Natural killer cell (primary cell): ENCODE data around the gene OR2H2. TPM values are rescaled to one million over a fixed set of nuclear protein-coding genes. Genes with fewer than 3 reads are reported as not detected.
A peak's percentile ranks its signal among the peaks of the same experiment; 100 is the strongest.

ENCODE experiments used
- ATAC-seq, 3 donors: fragments of 150-1000 bp in 2 of 3; fragments of 200-7000 bp in 1 of 3; cut with Tn5 transposase; 1 replicate in 1 of 3; 2 replicates in 2 of 3; pipeline ENCODE4 v1.10.0; 2021; ENCODE audit warnings: mild to moderate bottlenecking in 2 of 3, moderate library complexity in 2 of 3
- DNase-seq, 2 donors: peaks; one replicate each; pipeline versions ENCODE4 v3.0.0 to v3.0.0-alpha.2; 2013 to 2021; ENCODE audit warnings: mixed read lengths in 1 of 2
- H3K27ac ChIP-seq: one replicate; pipeline ENCODE4 v1.5.1; 2013; ENCODE audit warnings: mild to moderate bottlenecking, low read length
- H3K27me3 ChIP-seq: one replicate; pipeline ENCODE4 v1.6.1; 2013; ENCODE audit warnings: low read length; ENCODE audit not compliant: control insufficient read depth, insufficient read depth
- H3K36me3 ChIP-seq: one replicate; pipeline ENCODE4 v1.6.1; 2013; ENCODE audit warnings: low read length; ENCODE audit not compliant: control insufficient read depth, insufficient read depth
- H3K4me1 ChIP-seq: one replicate; pipeline ENCODE4 v1.6.1; 2013; ENCODE audit warnings: low read length; ENCODE audit not compliant: control insufficient read depth, insufficient read depth
- H3K4me3 ChIP-seq: one replicate; pipeline ENCODE4 v1.5.1; 2013; ENCODE audit warnings: low read length
- H3K9me3 ChIP-seq: one replicate; pipeline ENCODE4 v1.6.1; 2013; ENCODE audit warnings: low read length; ENCODE audit not compliant: control insufficient read depth, insufficient read depth
- H3K27ac Mint-ChIP-seq, 2 donors: one replicate each; pipeline ENCODE4 v1.8.0; 2022; ENCODE audit warnings: mild to moderate bottlenecking in 2 of 2, mixed read lengths in 2 of 2, moderate library complexity in 1 of 2
- H3K27me3 Mint-ChIP-seq, 2 donors: one replicate each; pipeline ENCODE4 v1.8.0; 2022; ENCODE audit warnings: low read depth in 2 of 2, mixed read lengths in 2 of 2
- H3K36me3 Mint-ChIP-seq: one replicate; pipeline ENCODE4 v1.8.0; 2022; ENCODE audit warnings: mixed read lengths
- H3K4me1 Mint-ChIP-seq, 2 donors: one replicate each; pipeline ENCODE4 v1.8.0; 2022; ENCODE audit warnings: mixed read lengths in 2 of 2
- H3K4me3 Mint-ChIP-seq: one replicate; pipeline ENCODE4 v1.8.0; 2022; ENCODE audit warnings: mild to moderate bottlenecking, moderate library complexity, mixed read lengths
- H3K9me3 Mint-ChIP-seq, 2 donors: one replicate each; pipeline ENCODE4 v1.8.0; 2022; ENCODE audit warnings: mixed read lengths in 2 of 2
- CTCF ChIP-seq: fragments of 200-600 bp; IDR thresholded peaks from one replicate; pipeline ENCODE4 v1.8.0; 2022; ENCODE audit warnings: antibody characterized with exemption
- WGBS: methylation state at CpG from one replicate; pipeline ENCODE4 v1.1.7; 2013; ENCODE audit warnings: missing lambda C conversion rate; ENCODE audit not compliant: insufficient coverage; 5-methylcytosine and 5-hydroxymethylcytosine counted together
- intact Hi-C: fragments of 100-400 bp; cut with micrococcal nuclease; formaldehyde crosslinking; loops from one replicate; pipeline ENCODE4 v1.14.2; 2022
- total RNA-seq, 4 donors: library from RNA; stranded (reverse); fragments of 120-200 nt in 1 of 4; gene quantifications; one replicate each; pipeline versions ENCODE4 v1.2.3 to v1.2.4, GENCODE V29; 2013 to 2022

The OR2H2 gene
- total RNA-seq, 3 donors from 2014 or later (not counting 1 experiment from before 2014, with no cell fraction given), result not detected

- H3K9me3 ChIP-seq, result no peaks in the 10 kb centered on the region
- Mint-ChIP-seq H3K27ac (no peak overlapping the region), H3K27me3 (peaks cover 42 to 60% of the 10 kb centered on the region in 2 donors), H3K4me3 (peak overlapping the region; percentile 81), H3K4me1 (peaks cover 20 to 39% of the 10 kb centered on the region in 2 donors), H3K36me3 (no peaks in the 10 kb centered on the region), H3K9me3 (no peaks in the 10 kb centered on the region)
- H3K4me3 ChIP-seq, result no peak overlapping the region
- no peak overlapping the region for H3K27ac ChIP-seq
- H3K27me3 ChIP-seq, result peaks cover 24% of the 10 kb centered on the region
- H3K4me1 ChIP-seq, result peaks cover 37% of the 10 kb centered on the region
- no peak for TF ChIP-seq CTCF
- DNase-seq (no peak), ATAC-seq (no peak)
- 95% methylated on average over 9 of the region's 9 CpGs for WGBS
- intact Hi-C loops, result no loop called here
- H3K36me3 ChIP-seq, result no peaks in the 10 kb centered on the region
Measured at GRCh38 chr6:29630315-29630714, 45.4 kb downstream of the OR2H2 start.

- ATAC-seq (no peak), DNase-seq (no peak)
- no peak overlapping the region for H3K4me3 ChIP-seq
- Mint-ChIP-seq H3K27ac (peak overlapping the region in 1 of 2 donors; percentile 78), H3K9me3 (no peaks in the 10 kb centered on the region), H3K4me3 (peak overlapping the region; percentile 90), H3K4me1 (peaks cover 20 to 39% of the 10 kb centered on the region in 2 donors), H3K27me3 (peaks cover 50 to 57% of the 10 kb centered on the region in 2 donors), H3K36me3 (no peaks in the 10 kb centered on the region)
- peaks cover 24% of the 10 kb centered on the region for H3K27me3 ChIP-seq
- intact Hi-C loops, result no loop called here
- TF ChIP-seq CTCF, result no peak
- H3K9me3 ChIP-seq, result no peaks in the 10 kb centered on the region
- 73% methylated on average over 14 of the region's 14 CpGs for WGBS
- H3K36me3 ChIP-seq, result no peaks in the 10 kb centered on the region
- no peak overlapping the region for H3K27ac ChIP-seq
- peaks cover 37% of the 10 kb centered on the region for H3K4me1 ChIP-seq
Measured at GRCh38 chr6:29631209-29631810, 46.4 kb downstream of the OR2H2 start.

GRCh38 chr6:29631860-29632731 is 47.2 kb downstream of the OR2H2 start:
- peaks cover 37% of the 10 kb centered on the region for H3K4me1 ChIP-seq
- H3K27ac ChIP-seq, result no peak overlapping the region

More at GRCh38 chr6:29631860-29632731, 47.2 kb downstream of the OR2H2 start:
- intact Hi-C loops, result no loop called here
- peak; percentile 50 to 72 (median 62) for ATAC-seq
- TF ChIP-seq CTCF, result no peak
- no peaks in the 10 kb centered on the region for H3K36me3 Mint-ChIP-seq
- H3K27ac Mint-ChIP-seq, result peak overlapping the region in 1 of 2 donors; percentile 78
- DNase-seq, result peak; percentile 31 to 75
- peaks cover 24% of the 10 kb centered on the region for H3K27me3 ChIP-seq
- H3K9me3 Mint-ChIP-seq, result no peaks in the 10 kb centered on the region
- no peaks in the 10 kb centered on the region for H3K9me3 ChIP-seq
- H3K27me3 Mint-ChIP-seq, result peaks cover 43 to 51% of the 10 kb centered on the region in 2 donors
- H3K4me3 ChIP-seq, result peak overlapping the region; percentile 73
- H3K4me1 Mint-ChIP-seq, result peaks cover 20 to 34% of the 10 kb centered on the region in 2 donors
- peak overlapping the region; percentile 90 for H3K4me3 Mint-ChIP-seq
- H3K36me3 ChIP-seq, result no peaks in the 10 kb centered on the region
- 4% methylated on average over 45 of the region's 53 CpGs for WGBS
